Measurements from ENCODE around the gene SCAI.

- TF ChIP-seq CTCF (tag by site-specific recombination; IDR thresholded peaks at IDR 0.05) (no peak), GLI2 (tag by site-specific recombination; IDR thresholded peaks at IDR 0.05; ENCODE audit: borderline replicate concordance, low read depth) (no peak), EGR2 (tag by site-specific recombination; IDR thresholded peaks at IDR 0.05; ENCODE audit: low read depth) (no peak), GLI4 (tag by site-specific recombination; IDR thresholded peaks at IDR 0.05) (no peak), ZNF23 (tag by site-specific recombination; IDR thresholded peaks at IDR 0.05; ENCODE audit: borderline replicate concordance) (no peak), ZNF558 (tag by site-specific recombination; IDR thresholded peaks at IDR 0.05) (no peak), ZFP41 (tag by site-specific recombination; IDR thresholded peaks at IDR 0.05; ENCODE audit: borderline replicate concordance) (no peak), ZNF274 (IDR thresholded peaks at IDR 0.05; ENCODE audit: low read length) (no peak), ZNF274 (tag by site-specific recombination; IDR thresholded peaks at IDR 0.05; ENCODE audit: borderline replicate concordance) (no peak), SALL2 (tag by site-specific recombination; IDR thresholded peaks at IDR 0.05; ENCODE audit: borderline replicate concordance) (no peak), ELK4 (IDR thresholded peaks at IDR 0.05; ENCODE audit: borderline replicate concordance, low read depth, low read length) (no peak)
- TF ChIP-seq, protein P1, sequence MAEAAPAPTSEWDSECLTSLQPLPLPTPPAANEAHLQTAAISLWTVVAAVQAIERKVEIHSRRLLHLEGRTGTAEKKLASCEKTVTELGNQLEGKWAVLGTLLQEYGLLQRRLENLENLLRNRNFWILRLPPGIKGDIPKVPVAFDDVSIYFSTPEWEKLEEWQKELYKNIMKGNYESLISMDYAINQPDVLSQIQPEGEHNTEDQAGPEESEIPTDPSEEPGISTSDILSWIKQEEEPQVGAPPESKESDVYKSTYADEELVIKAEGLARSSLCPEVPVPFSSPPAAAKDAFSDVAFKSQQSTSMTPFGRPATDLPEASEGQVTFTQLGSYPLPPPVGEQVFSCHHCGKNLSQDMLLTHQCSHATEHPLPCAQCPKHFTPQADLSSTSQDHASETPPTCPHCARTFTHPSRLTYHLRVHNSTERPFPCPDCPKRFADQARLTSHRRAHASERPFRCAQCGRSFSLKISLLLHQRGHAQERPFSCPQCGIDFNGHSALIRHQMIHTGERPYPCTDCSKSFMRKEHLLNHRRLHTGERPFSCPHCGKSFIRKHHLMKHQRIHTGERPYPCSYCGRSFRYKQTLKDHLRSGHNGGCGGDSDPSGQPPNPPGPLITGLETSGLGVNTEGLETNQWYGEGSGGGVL (tag by site-specific recombination; IDR thresholded peaks at IDR 0.05) = no peak
- TF ChIP-seq, protein P2, sequence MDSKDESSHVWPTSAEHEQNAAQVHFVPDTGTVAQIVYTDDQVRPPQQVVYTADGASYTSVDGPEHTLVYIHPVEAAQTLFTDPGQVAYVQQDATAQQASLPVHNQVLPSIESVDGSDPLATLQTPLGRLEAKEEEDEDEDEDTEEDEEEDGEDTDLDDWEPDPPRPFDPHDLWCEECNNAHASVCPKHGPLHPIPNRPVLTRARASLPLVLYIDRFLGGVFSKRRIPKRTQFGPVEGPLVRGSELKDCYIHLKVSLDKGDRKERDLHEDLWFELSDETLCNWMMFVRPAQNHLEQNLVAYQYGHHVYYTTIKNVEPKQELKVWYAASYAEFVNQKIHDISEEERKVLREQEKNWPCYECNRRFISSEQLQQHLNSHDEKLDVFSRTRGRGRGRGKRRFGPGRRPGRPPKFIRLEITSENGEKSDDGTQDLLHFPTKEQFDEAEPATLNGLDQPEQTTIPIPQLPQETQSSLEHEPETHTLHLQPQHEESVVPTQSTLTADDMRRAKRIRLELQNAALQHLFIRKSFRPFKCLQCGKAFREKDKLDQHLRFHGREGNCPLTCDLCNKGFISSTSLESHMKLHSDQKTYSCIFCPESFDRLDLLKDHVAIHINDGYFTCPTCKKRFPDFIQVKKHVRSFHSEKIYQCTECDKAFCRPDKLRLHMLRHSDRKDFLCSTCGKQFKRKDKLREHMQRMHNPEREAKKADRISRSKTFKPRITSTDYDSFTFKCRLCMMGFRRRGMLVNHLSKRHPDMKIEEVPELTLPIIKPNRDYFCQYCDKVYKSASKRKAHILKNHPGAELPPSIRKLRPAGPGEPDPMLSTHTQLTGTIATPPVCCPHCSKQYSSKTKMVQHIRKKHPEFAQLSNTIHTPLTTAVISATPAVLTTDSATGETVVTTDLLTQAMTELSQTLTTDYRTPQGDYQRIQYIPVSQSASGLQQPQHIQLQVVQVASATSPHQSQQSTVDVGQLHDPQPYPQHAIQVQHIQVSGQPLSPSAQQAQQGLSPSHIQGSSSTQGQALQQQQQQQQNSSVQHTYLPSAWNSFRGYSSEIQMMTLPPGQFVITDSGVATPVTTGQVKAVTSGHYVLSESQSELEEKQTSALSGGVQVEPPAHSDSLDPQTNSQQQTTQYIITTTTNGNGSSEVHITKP (tag by site-specific recombination; IDR thresholded peaks at IDR 0.05) = no peak
Measured at GRCh38 chr9:125095821-125096443, 47.4 kb downstream of the SCAI start.
